22Rv1 (cell line): ENCODE results near the gene CBFA2T2.

ENCODE experiments used
- H3K27ac ChIP-seq: fragments of 450-650 bp; 2 replicates; pipeline ENCODE4 v1.5.1; 2017
- ZFX ChIP-seq: fragments of 450-650 bp; IDR thresholded peaks from 2 replicates; pipeline ENCODE4 v1.6.1; 2017; ENCODE audit warnings: antibody characterized with exemption, borderline replicate concordance
- TF ChIP-seq, protein P1 (sequence below): fragments of 450-650 bp; IDR thresholded peaks from 2 replicates; pipeline ENCODE4 v1.5.1; 2017; ENCODE audit warnings: mild to moderate bottlenecking

Gene CBFA2T2

GRCh38 chr20:33611106-33611505, 121.2 kb downstream of the CBFA2T2 start:
- TF ChIP-seq, protein P1, sequence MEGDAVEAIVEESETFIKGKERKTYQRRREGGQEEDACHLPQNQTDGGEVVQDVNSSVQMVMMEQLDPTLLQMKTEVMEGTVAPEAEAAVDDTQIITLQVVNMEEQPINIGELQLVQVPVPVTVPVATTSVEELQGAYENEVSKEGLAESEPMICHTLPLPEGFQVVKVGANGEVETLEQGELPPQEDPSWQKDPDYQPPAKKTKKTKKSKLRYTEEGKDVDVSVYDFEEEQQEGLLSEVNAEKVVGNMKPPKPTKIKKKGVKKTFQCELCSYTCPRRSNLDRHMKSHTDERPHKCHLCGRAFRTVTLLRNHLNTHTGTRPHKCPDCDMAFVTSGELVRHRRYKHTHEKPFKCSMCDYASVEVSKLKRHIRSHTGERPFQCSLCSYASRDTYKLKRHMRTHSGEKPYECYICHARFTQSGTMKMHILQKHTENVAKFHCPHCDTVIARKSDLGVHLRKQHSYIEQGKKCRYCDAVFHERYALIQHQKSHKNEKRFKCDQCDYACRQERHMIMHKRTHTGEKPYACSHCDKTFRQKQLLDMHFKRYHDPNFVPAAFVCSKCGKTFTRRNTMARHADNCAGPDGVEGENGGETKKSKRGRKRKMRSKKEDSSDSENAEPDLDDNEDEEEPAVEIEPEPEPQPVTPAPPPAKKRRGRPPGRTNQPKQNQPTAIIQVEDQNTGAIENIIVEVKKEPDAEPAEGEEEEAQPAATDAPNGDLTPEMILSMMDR: no peak
- TF ChIP-seq ZFX: no peak
- no peak overlapping the region for H3K27ac ChIP-seq

DNA sequence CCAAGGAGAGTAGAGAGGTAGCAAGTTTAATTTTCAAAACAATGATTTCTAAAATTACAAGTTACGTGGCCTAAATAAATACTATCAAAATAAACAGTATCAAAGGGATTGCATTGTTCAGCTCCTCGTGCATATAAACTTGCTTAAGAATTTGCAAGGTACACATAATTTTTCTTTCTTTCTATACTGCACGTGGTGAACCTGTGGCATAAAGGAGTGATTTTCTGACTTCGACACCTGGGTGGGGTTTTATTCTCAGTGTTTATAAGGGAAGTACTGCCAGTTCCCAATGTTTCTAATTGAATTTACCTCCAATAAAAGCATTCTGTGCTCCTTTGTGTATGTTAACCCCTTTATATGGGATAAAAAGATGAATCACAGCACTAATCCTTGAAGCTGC, 122.1 kb downstream of the CBFA2T2 start:
- no peak overlapping the region for H3K27ac ChIP-seq
- TF ChIP-seq ZFX: no peak
- TF ChIP-seq, protein P1: no peak

GRCh38 chr20:33621717-33622400, 132.0 kb downstream of the CBFA2T2 start:
- TF ChIP-seq ZFX: no peak
- TF ChIP-seq, protein P1: no peak
- no peak overlapping the region for H3K27ac ChIP-seq

DNA sequence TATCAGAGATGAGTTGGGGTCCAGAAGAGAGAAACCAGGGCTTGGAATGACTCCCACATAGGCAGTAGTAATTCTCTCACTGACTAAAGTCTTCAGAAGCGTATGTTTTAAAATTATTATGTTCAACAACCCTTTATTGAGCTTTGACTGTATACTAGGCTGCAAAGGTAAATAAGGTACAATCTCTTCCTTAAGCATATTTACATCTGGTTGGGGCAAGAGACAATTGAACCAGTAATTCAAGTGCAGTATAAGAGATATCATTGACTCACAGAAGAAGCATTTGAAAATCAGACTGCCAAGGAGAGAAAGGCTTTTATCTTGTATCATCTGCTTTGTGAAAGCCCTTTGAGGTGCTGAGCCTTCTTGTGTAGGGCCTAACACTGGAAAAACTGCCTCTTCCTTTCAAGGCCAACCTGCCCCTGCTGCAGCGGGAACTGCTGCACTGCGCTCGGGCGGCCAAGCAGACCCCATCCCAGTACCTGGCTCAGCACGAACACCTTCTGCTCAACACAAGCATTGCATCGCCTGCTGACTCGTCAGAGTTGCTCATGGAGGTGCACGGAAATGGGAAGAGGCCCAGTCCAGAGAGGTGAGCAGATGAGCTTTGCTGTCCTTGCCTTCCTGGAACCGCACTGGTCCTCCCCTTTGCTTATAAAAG, 132.9 kb downstream of the CBFA2T2 start:
- H3K27ac ChIP-seq: no peak overlapping the region
- TF ChIP-seq, protein P1: no peak
- no peak for TF ChIP-seq ZFX

- H3K27ac ChIP-seq: no peak overlapping the region
- TF ChIP-seq, protein P1: no peak
- TF ChIP-seq ZFX: no peak
Observed at GRCh38 chr20:33624399-33624798, 134.5 kb downstream of the CBFA2T2 start.

DNA sequence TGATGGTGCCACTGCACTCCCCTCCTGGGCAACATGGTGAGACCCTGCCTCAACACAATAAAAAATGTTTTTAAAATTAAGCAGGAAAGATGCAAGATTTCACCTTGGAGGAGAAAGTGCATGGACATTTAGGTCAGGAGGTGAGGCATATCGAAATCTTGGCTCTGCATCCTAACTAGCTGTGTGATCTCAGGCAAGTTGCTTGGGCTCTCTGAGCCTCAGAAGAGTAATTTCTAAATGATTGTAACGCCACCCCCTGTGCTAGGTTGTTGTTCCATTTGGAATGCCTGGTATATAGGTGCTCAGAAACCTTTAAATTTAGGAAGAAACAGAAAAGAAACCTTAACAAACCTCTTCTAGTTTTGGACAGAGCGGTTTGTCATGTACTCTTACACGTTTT, 136.3 kb downstream of the CBFA2T2 start:
- no peak overlapping the region for H3K27ac ChIP-seq
- TF ChIP-seq, protein P1: no peak
- no peak for TF ChIP-seq ZFX

GRCh38 chr20:33627577-33628216, 137.8 kb downstream of the CBFA2T2 start:
- no peak overlapping the region for H3K27ac ChIP-seq
- TF ChIP-seq, protein P1: no peak
- TF ChIP-seq ZFX: no peak
